GM19043 (cell line): ENCODE measurements around the gene MET.
"Not testable (repeated sequence)": the region's sequence is repeated elsewhere in the genome, so short reads cannot be mapped to it uniquely, and the experiment has no call there.

Experiments
- ATAC-seq: cut with Tn5 transposase; IDR thresholded peaks from one replicate; pipeline ENCODE4 v1.9.1; 2021; ENCODE audit warnings: low read depth; ENCODE audit not compliant: unreplicated experiment

The MET gene

GRCh38 chr7:116802746-116803152 is 130.8 kb downstream of the MET start:
- ATAC-seq, result peak; percentile 63

GRCh38 chr7:116804471-116804870 is 132.5 kb downstream of the MET start:
- ATAC-seq, result no peak

- ATAC-seq, result no peak
Measured at GRCh38 chr7:116805100-116805544, 133.1 kb downstream of the MET start.

- no peak for ATAC-seq
Measured at GRCh38 chr7:116806046-116806944, 134.3 kb downstream of the MET start.

GRCh38 chr7:116807011-116807560 is 135.1 kb downstream of the MET start:
- ATAC-seq, result no peak

- ATAC-seq, result peak; percentile 71
Measured at GRCh38 chr7:116809636-116810266, 137.8 kb downstream of the MET start.

- no peak for ATAC-seq
Measured at GRCh38 chr7:116810267-116811116, 138.5 kb downstream of the MET start.

- ATAC-seq, result no peak
Measured at GRCh38 chr7:116811768-116812167, 139.8 kb downstream of the MET start.

GRCh38 chr7:116812860-116813259 is 140.9 kb downstream of the MET start:
- no peak for ATAC-seq

- ATAC-seq, result not testable (repeated sequence)
Measured at GRCh38 chr7:116813371-116813770, 141.4 kb downstream of the MET start.

- ATAC-seq, result no peak
Measured at GRCh38 chr7:116815041-116815440, 143.0 kb downstream of the MET start.

GRCh38 chr7:116820149-116820548 is 148.2 kb downstream of the MET start:
- no peak for ATAC-seq

GRCh38 chr7:116821647-116822046 is 149.7 kb downstream of the MET start:
- not testable (repeated sequence) for ATAC-seq

- no peak for ATAC-seq
Measured at GRCh38 chr7:116824449-116824848, 152.5 kb downstream of the MET start.

GRCh38 chr7:116828281-116828680 is 156.3 kb downstream of the MET start:
- no peak for ATAC-seq

GRCh38 chr7:116829041-116829440 is 157.0 kb downstream of the MET start:
- ATAC-seq, result no peak

GRCh38 chr7:116829493-116829892 is 157.5 kb downstream of the MET start:
- ATAC-seq, result no peak

- ATAC-seq, result no peak
Measured at GRCh38 chr7:116832692-116833091, 160.7 kb downstream of the MET start.

- ATAC-seq, result no peak
Measured at GRCh38 chr7:116834815-116835504, 163.0 kb downstream of the MET start.

GRCh38 chr7:116836048-116836447 is 164.1 kb downstream of the MET start:
- no peak for ATAC-seq
